ENCODE results near the gene ALKBH8.
"Not testable (repeated sequence)": the region's sequence is repeated elsewhere in the genome, so short reads cannot be mapped to it uniquely, and the experiment has no call there.

The ALKBH8 gene

GRCh38 chr11:107545101-107545514 lies 20.4 kb downstream of the ALKBH8 start:
- TF ChIP-seq CTCF (conservative IDR thresholded peaks at IDR 0.05; ENCODE audit: low read depth, low read length), result no peak
- peak; percentile 58 for DNase-seq (ENCODE audit: low read depth)
- no peak overlapping the region for H3K4me3 ChIP-seq (ENCODE audit: low read depth, low read length)

- no peak overlapping the region for H3K4me3 ChIP-seq (ENCODE audit: low read depth, low read length)
- no peak for TF ChIP-seq CTCF (conservative IDR thresholded peaks at IDR 0.05; ENCODE audit: low read depth, low read length)
- no peak for DNase-seq (ENCODE audit: low read depth)
These were observed 26.7 kb downstream of the ALKBH8 start for GRCh38 chr11:107538821-107539220.

- no peak overlapping the region for H3K4me3 ChIP-seq (ENCODE audit: low read depth, low read length)
- TF ChIP-seq CTCF (conservative IDR thresholded peaks at IDR 0.05; ENCODE audit: low read depth, low read length), result no peak
- DNase-seq (ENCODE audit: low read depth), result no peak
These were observed 27.3 kb downstream of the ALKBH8 start for GRCh38 chr11:107538239-107538638.

GRCh38 chr11:107537155-107537554 lies 28.4 kb downstream of the ALKBH8 start:
- H3K4me3 ChIP-seq (ENCODE audit: low read depth, low read length); DNase-seq (ENCODE audit: low read depth): not testable (repeated sequence)

GRCh38 chr11:107526197-107526596 lies 39.3 kb downstream of the ALKBH8 start:
- no peak for TF ChIP-seq CTCF (conservative IDR thresholded peaks at IDR 0.05; ENCODE audit: low read depth, low read length)
- DNase-seq (ENCODE audit: low read depth), result no peak
- H3K4me3 ChIP-seq (ENCODE audit: low read depth, low read length), result no peak overlapping the region

- TF ChIP-seq CTCF (conservative IDR thresholded peaks at IDR 0.05; ENCODE audit: low read depth, low read length), result no peak
- DNase-seq (ENCODE audit: low read depth), result no peak
- no peak overlapping the region for H3K4me3 ChIP-seq (ENCODE audit: low read depth, low read length)
These were observed 56.7 kb downstream of the ALKBH8 start for GRCh38 chr11:107508858-107509244.

GRCh38 chr11:107508201-107508857 lies 57.2 kb downstream of the ALKBH8 start:
- no peak overlapping the region for H3K4me3 ChIP-seq (ENCODE audit: low read depth, low read length)
- DNase-seq (ENCODE audit: low read depth), result no peak
- TF ChIP-seq CTCF (conservative IDR thresholded peaks at IDR 0.05; ENCODE audit: low read depth, low read length), result no peak

Measured in choroid plexus epithelial cell (primary cell).